Right ventricle myocardium inferior (tissue), 1 donor: Measurements from ENCODE around the gene DEFB118. TPM values are rescaled to one million over a fixed set of nuclear protein-coding genes. Genes with fewer than 3 reads are reported as not detected.
"Not testable (repeated sequence)": the region's sequence is repeated elsewhere in the genome, so short reads cannot be mapped to it uniquely, and the experiment has no call there.

ENCODE experiments used
- ATAC-seq: fragments of 200-7000 bp; cut with Tn5 transposase; one replicate; pipeline ENCODE4 v1.9.1; 2020; ENCODE audit warnings: mild to moderate bottlenecking, moderate library complexity
- DNase-seq: peaks from one replicate; pipeline ENCODE4 v3.0.0; 2021; ENCODE audit errors: missing footprints
- intact Hi-C: fragments of 100-400 bp; cut with DNase I; formaldehyde crosslinking; loops from one replicate; pipeline ENCODE4 v1.11.0; 2022
- long read RNA-seq: library from polyadenylated mRNA; unstranded; transcript quantifications from one replicate; pipeline ENCODE4 v2.0.0, GENCODE V29; 2021
- total RNA-seq: library from RNA; stranded (reverse); fragmentation: NEBNext Ultra II Directional; extraction: Animal tissue kit (Norgen Biotek cat#: 25700); gene quantifications from one replicate; pipeline ENCODE4 v1.2.1, GENCODE V29; 2021
- donor health status: DM: no; HTN: yes; CAD: no; lungs with severe emphysema.

The DEFB118 gene, protein sequence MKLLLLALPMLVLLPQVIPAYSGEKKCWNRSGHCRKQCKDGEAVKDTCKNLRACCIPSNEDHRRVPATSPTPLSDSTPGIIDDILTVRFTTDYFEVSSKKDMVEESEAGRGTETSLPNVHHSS
- not detected for total RNA-seq
- long read RNA-seq: 0 reads

DNA sequence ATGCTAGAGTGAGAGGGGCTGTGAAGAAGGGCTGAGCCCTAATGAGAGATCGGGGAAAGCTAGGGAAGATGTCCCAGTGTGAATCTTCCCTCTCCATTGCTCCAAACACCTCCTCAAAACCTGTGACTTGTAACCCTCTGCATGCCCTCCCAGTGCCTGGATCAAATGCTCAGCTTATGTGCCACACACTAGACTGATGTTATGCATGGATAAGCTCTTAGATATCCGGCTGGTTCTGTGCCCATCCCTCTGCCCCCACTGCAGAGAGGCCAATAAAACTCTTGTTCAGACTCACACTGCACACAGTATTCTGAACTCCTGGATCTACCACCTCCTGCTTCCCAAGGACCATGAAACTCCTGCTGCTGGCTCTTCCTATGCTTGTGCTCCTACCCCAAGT lies at the start of gene DEFB118:
Gene DEFB118, plus strand, starts transcription at position 301 of the 400 bp plus-strand sequence. Its CDS starts 50 bp downstream, at position 351.
- ATAC-seq: no peak
- DNase-seq: no peak
- intact Hi-C loops: no loop called here

DNA sequence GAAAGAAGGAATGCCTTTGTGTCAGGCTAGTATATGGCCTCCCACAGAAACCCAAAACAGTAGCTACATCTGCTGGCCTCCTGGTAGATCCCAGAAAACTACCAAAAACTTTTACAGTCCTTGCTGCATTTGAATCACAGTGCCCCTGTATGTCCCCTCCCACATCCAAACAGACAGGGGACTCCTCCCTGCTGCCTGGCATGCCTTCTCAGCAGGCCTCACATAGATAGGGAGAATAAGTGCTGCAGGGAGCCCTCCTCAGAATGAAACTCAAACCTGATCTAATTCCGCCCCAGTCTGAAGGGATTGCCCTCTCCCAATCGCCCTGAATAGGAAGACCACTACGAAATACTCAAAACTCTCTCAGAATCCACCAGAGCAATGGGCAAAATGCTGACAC lies 45.9 kb upstream of the DEFB118 start:
- no peak for DNase-seq
- ATAC-seq: no peak
- intact Hi-C loops: no loop called here

DNA sequence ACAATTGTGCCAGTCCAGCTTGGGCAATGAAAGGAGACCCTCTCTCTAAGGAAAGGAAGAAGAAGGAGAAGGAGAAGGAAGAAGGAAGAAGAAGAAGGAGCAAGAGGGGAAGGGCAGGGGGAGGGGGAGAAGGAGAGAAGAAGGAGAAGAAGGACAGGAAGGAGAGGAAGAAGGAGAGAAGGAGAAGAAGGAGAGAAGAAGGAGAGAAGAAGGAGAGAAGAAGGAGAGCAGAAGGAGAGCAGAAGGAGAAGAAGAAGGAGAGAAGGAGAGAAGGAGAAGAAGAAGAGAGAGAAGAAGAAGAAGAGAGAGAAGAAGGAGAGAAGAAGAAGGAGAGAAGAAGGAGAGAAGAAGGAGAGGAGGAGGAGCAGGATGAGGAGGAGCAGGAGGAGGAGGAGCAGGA lies 37.5 kb upstream of the DEFB118 start:
- no peak for DNase-seq
- intact Hi-C loops: no loop called here
- ATAC-seq: no peak

DNA sequence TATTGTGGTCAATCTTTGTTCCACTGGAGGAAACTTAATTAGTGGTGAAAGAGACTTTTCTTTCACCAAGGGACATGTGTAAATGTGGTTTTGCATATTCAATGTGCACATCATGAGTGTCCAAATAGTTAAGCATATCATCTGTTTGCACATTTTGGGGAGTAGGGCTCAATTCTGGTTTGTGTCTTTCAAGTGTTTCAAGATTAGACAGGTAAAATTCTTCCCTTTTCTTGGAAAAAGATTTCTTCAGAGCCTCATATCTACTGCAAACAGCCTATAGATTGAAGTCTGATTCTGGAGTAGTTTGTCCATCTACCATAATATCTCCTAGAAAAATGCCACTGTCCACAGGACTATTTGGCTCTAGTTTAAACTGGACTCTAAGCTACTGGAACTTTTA lies 26.9 kb upstream of the DEFB118 start:
- DNase-seq: no peak
- intact Hi-C loops: no loop called here
- ATAC-seq: no peak

DNA sequence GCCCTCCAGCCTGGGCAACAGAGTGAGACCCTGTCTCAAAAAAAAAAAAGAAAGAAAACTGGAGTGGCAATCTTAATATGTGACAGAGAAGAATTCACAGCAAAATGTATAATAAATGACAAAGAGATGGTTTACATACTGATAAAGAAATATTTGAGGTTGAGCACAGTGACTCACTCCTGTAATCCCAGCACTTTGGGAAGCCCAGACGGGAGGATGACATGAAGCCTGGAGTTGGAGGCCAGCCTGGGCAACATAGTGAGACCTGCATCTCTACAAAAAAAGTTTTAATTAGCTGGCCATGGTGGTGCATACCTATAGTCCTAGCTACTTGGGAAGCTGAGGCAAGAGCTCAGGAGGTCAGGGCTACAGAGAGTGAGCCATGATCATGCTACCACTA lies 12.4 kb upstream of the DEFB118 start:
- no peak for DNase-seq
- intact Hi-C loops: no loop called here
- ATAC-seq: no peak

DNA sequence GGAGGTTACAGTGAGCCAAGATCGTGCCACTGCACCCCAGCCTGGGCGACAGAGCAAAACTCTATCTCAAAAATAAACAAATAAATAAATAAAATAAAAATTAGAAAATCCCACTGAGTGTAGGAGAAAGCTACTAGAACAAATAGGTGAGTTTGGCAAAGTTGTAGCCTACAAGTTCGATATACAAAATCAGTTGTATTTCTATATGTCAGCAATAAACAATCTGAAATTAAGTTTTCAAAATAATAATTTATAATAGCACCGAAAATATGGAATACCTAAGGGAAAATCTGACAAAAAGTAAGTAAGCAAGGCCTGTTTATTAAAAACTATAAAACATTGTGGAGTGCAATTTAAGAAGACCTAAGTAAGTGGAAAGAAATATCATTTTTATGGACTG lies 5.1 kb upstream of the DEFB118 start:
- DNase-seq (no peak), ATAC-seq (no peak)
- intact Hi-C loops: no loop called here

DNA sequence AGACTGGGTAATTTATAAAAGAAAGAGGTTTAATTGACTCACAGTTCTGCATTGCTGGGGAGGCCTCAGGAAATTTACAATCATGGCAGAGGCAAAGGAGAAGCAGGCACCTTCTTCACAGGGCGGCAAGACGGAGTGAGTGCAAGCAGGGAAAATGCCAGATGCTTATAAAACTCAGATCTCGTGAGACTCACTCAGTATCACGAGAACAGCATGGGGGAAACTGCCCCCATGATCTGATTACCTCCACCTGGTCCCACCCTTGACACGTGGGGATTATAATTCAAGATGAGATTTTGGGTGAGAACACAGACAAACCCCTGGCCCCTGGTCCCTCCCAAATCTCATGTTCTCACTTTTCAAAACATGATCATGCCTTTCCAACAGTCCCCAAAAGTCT lies 4.1 kb upstream of the DEFB118 start:
- intact Hi-C loops, DNase-seq, ATAC-seq: not testable (repeated sequence)

DNA sequence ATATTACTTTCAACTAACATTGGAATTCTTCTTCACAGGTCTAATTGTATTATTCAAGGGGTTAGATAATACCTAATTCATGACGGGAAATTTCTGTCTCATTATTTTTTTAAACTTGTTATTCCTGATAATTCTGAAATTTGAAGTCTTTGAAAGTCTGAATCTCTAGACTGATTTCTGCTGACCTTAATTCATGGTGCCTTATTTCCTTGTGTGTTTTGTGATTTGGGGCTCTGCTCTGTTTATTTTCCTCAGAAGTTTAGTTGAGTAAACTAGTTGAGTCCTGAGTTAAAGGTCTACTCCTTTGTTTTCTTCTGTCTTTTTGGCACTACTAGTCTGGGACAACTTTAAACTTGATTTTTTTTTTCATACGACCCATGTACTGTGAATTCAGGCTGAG lies 5.9 kb downstream of the DEFB118 start:
- intact Hi-C loops: no loop called here
- DNase-seq (no peak), ATAC-seq (no peak)

DNA sequence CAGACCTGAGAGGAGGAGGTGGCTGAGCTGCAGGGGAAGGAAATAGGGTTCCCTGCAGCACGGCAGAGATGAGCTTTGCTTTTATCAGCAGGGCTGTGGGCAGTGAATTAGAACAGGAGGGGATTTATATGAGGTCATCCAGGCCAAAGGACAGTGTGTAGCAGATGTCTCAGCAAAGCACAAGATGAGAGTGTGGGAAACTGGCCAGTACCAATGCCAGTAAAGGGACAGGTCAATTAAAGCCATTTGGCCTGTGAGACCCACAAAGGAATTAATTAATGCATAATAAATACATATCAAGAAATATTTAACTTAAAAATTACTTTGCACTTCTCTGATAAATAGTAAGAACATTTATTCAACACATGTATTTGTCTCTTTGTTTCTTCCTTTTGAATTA lies 22.1 kb downstream of the DEFB118 start, which contains the start of gene DEFB119:
Gene DEFB119, minus strand, starts transcription at position 101 of the 400 bp plus-strand sequence. CDS start 107 bp downstream, outside the sequence.
- ATAC-seq: no peak
- DNase-seq: no peak
- intact Hi-C loops: no loop called here

DNA sequence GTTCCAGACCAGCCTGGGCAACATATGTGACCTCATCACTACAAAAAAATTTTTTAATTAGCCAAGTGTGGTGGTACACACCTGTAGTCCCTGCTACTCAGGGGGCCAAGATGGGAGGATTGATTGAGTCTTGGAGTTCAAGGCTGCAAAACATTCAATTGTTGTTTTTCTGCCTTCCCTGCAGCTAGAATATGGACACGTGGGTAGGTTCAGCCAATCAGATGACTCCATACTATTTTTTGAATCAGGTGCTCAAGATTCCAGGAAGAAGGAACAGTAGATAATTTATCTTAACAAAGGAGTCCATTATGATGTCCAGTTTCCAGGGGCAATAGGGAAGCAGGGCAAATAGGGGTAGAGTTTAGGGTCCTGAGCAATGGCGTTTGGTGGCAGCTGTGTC lies 24.4 kb downstream of the DEFB118 start:
- no peak for ATAC-seq
- intact Hi-C loops: no loop called here
- DNase-seq: no peak

DNA sequence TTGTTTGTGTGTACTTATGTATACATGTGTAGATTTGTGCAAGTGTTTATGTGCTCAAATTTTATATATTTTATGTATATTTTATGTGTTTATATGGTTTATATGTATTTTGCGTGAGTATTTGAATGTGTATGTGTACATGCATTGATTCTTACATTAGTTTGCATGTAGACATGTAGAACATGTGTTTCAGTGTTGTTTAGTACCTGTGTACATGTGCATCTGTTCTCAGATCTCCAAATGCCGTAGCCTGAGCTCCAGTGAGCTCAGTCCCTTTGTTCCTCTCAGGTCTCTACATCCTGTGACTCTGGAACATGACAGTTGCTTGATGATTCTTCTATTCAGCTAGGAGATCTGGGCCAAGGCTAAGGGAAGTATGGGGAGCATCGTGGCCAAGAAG lies 26.5 kb downstream of the DEFB118 start:
- intact Hi-C loops: no loop called here
- DNase-seq (no peak), ATAC-seq (no peak)

DNA sequence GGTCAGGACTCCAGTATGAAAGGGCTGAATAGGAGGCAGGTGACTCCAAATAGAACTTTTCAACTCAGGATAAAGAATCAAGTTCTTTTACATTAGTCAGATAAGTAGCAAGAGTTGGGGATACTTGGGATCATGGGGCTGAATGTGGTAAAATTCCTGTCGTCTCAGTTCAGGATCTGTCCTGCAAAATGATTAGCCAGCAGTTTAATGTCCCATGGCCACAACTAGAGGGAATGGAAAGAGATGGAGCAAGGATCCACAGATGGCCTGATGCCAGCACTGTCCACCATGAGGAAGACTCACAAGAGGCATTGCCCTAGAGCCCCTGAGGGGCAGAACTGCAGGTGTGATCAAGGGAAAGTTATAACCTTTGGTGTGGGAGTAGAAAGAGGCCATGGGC lies 35.5 kb downstream of the DEFB118 start:
- DNase-seq: no peak
- intact Hi-C loops: no loop called here

DNA sequence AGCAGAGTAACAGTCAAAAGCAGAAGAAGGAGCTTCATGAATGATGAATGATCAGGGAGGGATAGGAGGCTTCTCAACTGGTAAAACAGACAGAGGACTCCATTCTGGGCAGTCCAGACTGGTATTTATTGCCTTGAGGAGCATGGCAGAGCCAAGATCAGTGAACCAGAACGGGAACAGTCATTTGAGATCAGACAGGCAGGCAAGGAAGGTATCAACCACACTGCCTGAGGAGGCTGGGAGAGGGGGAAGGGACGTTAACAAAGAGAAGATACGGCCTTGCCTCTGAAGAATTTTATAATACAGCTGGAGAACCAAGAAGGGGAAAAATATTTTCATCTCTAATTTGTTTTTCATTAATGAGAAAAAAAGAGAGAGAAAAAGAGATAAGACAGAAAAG lies 37.7 kb downstream of the DEFB118 start, which contains the start of gene DEFB121:
Gene DEFB121, minus strand, starts transcription at position 101 of the 400 bp plus-strand sequence. Its CDS starts 63 bp downstream, at position 38.
- DNase-seq: no peak
- ATAC-seq: no peak
- intact Hi-C loops: no loop called here

More for the DNA sequence above, 35.5 kb downstream of the DEFB118 start:
- ATAC-seq: no peak

DNA sequence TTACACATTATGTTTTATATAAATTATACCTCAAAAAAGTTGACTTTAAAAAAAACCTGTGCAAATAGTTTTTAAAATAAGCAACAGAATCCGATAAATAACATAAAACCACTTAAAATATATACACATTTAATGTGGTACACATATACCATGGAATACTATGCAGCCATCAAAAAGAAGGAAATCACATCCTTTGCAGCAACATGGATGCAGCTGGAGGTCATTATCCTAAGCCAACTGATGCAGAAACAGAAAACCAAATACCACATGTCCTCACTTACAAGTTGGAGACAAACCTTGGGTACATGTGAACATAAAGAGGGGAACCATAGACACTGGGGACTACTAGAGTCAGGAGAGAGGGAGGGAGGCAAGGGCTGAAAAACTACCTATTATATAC lies 41.6 kb downstream of the DEFB118 start:
- DNase-seq (no peak), ATAC-seq (no peak)
- intact Hi-C loops: no loop called here

DNA sequence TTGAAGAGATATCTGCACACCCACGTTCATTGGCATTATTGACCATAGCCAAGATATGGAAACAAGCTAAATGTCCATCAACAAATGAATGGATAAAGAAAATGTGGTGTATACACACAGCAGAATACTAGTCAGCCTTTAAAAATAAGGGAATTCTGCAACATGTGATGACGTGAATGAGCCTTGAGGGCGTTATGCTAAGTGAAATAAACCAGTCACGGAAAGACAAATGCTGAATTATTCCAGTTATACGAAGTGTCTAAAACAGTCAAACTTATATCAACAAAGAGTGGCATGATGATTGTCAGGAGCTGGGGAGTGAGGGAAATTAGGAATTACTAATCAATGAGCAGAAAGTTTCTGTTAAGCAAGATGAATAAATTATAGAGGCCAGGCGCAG lies 46.0 kb downstream of the DEFB118 start:
- intact Hi-C loops: no loop called here
- ATAC-seq: no peak
- DNase-seq: no peak

DNA sequence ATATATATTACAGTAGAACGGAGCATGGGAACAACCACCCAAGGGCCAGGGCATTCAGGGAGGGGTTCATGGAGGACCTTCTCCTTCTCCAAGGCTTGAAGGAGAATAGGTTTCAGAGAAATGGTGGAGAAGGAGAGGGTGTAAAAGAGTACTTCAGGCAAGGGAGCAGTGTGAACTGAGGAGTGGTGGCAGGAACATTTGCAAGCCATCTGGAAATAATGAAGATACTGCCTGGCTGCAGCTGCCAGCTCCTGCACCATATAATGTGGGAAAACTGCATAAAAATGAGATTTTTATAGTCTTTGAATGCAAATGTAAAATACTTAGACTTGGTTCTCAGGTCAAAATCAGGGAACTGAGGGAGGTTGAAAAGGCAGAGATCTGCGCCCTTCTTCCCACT lies 47.3 kb downstream of the DEFB118 start:
- intact Hi-C loops: no loop called here

DNA sequence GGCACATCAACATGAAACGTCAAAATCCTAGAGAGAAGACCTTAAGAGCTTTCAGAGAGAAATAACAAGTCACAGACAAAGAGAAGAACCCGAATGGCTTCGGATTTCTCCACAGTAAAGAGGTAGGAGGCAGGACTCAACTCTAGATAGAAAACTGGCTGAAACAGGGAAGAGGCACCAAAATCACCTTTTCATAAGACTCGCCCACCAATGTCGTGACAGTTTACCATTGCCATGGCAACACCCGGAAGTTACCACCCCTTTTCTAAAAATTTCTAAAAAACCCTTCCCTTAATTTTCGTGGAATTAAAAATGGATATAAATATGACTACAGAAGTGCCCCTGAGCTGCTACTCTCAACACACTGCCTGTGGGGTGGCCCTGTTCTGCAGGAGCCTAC lies 49.9 kb downstream of the DEFB118 start:
- intact Hi-C loops: no loop called here
- DNase-seq (no peak), ATAC-seq (no peak)

More for the DNA sequence above, 47.3 kb downstream of the DEFB118 start:
- ATAC-seq: no peak
- no peak for DNase-seq
